Left lung (tissue), 10 donors: ENCODE results near the gene PRKG1. TPM values are rescaled to one million over a fixed set of nuclear protein-coding genes. Genes with fewer than 3 reads are reported as not detected.

Experiments
- ATAC-seq: fragments of 200-7000 bp; cut with Tn5 transposase; one replicate; pipeline ENCODE4 v1.9.1; 2020; ENCODE audit warnings: moderate library complexity
- DNase-seq, 4 donors: peaks; one replicate each; pipeline ENCODE4 v3.0.0-alpha.2; 2013 to 2020
- H3K27ac ChIP-seq, 2 donors: fragments of 200-600 bp; sonication (generic) in 1 of 2; one replicate each; pipeline versions ENCODE4 v1.5.0 to v1.8.0; 2020 to 2021
- H3K27me3 ChIP-seq, 2 donors: fragments of 200-600 bp; sonication (generic) in 1 of 2; one replicate each; pipeline versions ENCODE4 v1.5.0 to v1.8.0; 2020 to 2021
- H3K36me3 ChIP-seq, 2 donors: fragments of 200-600 bp; sonication (generic) in 1 of 2; one replicate each; pipeline versions ENCODE4 v1.5.0 to v1.8.0; 2020 to 2021
- H3K4me1 ChIP-seq, 2 donors: fragments of 200-600 bp; one replicate each; pipeline ENCODE4 v1.8.0; 2021
- H3K4me3 ChIP-seq, 2 donors: fragments of 200-600 bp; sonication (generic) in 1 of 2; one replicate each; pipeline versions ENCODE4 v1.5.0 to v1.8.0; 2020 to 2021; ENCODE audit warnings: mild to moderate bottlenecking in 1 of 2
- H3K9me3 ChIP-seq, 2 donors: fragments of 200-600 bp; sonication (generic) in 1 of 2; one replicate each; pipeline versions ENCODE4 v1.5.0 to v1.8.0; 2020 to 2021
- intact Hi-C, 2 donors: fragments of 100-400 bp; cut with DNase I; formaldehyde crosslinking; loops; one replicate each; pipeline versions ENCODE4 v1.11.2 to v1.14.2; 2022
- polyA plus RNA-seq, 6 donors: library from polyadenylated mRNA; unstranded; fragments of 120-200 nt; gene quantifications; one replicate each; pipeline ENCODE4 v1.2.1, GENCODE V29; 2013; ENCODE audit not compliant: insufficient read length in 6 of 6
- total RNA-seq, 2 donors: library from RNA; stranded (reverse); fragmentation: NEBNext Ultra II Directional; extraction: Animal tissue kit (Norgen Biotek cat#: 25700); gene quantifications; one replicate each; pipeline ENCODE4 v1.2.1, GENCODE V29; 2021
- TF ChIP-seq, protein P1 (sequence below), 2 donors: fragments of 200-600 bp; sonication (generic) in 1 of 2; IDR thresholded peaks; one replicate each; pipeline versions ENCODE4 v1.5.0 to v1.8.0; 2021; ENCODE audit warnings: antibody characterized with exemption in 2 of 2
- donor health status: DM: no; HTN: yes; CAD: no.
- donor health status: DM: no; HTN: no; CAD: no.

The PRKG1 gene
- total and polyA plus RNA-seq, 8 donors = 15.6 to 29.0 (median 17.8) TPM

DNA sequence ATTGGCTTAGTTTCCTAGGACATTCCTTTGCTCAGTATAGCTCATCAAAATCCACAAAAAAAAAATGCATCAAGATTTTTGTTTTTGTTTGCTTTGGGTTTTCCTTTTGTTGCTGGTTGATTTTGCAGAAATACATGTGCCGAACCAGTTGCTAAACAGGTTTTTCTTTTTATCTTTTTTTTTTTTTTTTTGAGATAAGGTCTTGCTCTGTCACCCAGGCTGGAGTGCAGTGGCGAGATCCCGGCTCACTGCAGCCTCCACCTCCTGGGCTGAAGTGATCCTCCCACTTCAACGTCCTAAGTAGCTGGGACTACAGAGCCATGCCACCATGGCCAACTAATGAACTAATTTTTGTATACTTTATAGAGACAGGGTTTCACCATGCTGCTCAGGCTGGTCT is 616.8 kb downstream of the PRKG1 start:
- Histone ChIP-seq H3K4me3 (no peak overlapping the region), H3K9me3 (no peaks in the 10 kb centered on the region), H3K27ac (no peak overlapping the region), H3K27me3 (no peaks in the 10 kb centered on the region), H3K36me3 (no peaks in the 10 kb centered on the region), H3K4me1 (peaks cover 0 to 14% of the 10 kb centered on the region in 2 donors)
- no peak for DNase-seq
- TF ChIP-seq, protein P1, sequence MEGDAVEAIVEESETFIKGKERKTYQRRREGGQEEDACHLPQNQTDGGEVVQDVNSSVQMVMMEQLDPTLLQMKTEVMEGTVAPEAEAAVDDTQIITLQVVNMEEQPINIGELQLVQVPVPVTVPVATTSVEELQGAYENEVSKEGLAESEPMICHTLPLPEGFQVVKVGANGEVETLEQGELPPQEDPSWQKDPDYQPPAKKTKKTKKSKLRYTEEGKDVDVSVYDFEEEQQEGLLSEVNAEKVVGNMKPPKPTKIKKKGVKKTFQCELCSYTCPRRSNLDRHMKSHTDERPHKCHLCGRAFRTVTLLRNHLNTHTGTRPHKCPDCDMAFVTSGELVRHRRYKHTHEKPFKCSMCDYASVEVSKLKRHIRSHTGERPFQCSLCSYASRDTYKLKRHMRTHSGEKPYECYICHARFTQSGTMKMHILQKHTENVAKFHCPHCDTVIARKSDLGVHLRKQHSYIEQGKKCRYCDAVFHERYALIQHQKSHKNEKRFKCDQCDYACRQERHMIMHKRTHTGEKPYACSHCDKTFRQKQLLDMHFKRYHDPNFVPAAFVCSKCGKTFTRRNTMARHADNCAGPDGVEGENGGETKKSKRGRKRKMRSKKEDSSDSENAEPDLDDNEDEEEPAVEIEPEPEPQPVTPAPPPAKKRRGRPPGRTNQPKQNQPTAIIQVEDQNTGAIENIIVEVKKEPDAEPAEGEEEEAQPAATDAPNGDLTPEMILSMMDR (IDR thresholded peaks at IDR 0.05) = no peak
- intact Hi-C loops = no loop called here
- peak; percentile 22 for ATAC-seq

DNA sequence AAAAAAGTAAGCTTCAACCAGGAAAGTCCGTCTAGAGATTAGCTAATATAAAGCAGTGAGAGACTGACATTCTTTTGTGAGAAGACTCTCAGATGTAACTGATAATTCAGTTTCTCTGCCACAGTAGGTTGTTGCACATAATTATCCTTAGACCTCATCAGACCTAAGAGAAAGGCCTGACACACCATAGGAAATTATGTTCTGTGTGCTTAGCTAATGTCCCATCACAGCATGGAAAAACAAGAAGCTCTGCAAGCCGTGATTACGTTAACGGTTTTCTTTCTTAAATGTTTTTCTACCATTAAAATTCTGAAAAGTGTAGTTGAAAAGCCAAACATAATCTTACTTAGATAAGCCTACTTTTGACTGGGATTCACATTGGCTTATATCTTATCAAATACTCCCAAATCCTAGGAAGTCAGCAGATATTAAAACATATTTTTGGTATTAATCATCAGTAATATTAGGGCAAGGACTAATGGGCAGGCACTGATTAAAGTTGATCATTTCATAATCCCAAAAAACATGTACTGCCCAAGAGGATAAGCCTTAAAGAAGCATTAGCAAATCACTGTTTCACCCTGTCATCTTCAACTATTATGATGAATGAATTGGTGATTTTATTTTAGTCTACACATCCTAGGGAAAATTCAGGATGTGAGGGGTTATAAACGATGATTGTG is 619.9 kb downstream of the PRKG1 start:
- intact Hi-C loops = no loop called here
- no peak for DNase-seq
- no peak for ATAC-seq
- H3K9me3 ChIP-seq = no peaks in the 10 kb centered on the region
- H3K27ac ChIP-seq = no peak overlapping the region
- TF ChIP-seq, protein P1 (IDR thresholded peaks at IDR 0.05) = no peak
- peaks cover 14 to 42% of the 10 kb centered on the region in 2 donors for H3K4me1 ChIP-seq
- no peaks in the 10 kb centered on the region for H3K27me3 ChIP-seq
- no peak overlapping the region for H3K4me3 ChIP-seq
- H3K36me3 ChIP-seq = no peaks in the 10 kb centered on the region

DNA sequence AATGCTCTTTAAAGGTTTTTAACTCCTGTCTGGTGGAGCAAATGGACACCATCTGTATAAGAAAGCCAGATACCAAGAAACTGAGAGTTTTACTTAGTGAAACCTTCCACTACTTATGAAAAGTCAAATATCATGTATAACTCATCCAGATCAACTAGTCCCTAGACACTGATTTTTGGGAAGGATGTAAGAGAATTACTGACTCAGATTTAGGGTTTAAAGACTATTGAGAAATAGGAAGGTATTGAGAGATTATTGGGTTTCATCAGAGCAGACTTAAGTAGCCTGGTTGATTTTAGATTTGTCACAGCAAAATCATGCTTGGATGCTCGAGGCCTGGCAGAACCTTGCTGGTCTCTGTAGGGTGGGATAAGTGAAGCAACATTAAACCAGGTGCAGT is 622.0 kb downstream of the PRKG1 start:
- Histone ChIP-seq H3K36me3 (no peaks in the 10 kb centered on the region), H3K4me1 (peaks cover 14 to 51% of the 10 kb centered on the region in 2 donors), H3K4me3 (no peak overlapping the region), H3K27ac (peak overlapping the region in 1 of 2 donors; percentile 19), H3K9me3 (no peaks in the 10 kb centered on the region), H3K27me3 (no peaks in the 10 kb centered on the region)
- DNase-seq (no peak), ATAC-seq (no peak)
- intact Hi-C loops = no loop called here
- TF ChIP-seq, protein P1 (IDR thresholded peaks at IDR 0.05) = no peak

DNA sequence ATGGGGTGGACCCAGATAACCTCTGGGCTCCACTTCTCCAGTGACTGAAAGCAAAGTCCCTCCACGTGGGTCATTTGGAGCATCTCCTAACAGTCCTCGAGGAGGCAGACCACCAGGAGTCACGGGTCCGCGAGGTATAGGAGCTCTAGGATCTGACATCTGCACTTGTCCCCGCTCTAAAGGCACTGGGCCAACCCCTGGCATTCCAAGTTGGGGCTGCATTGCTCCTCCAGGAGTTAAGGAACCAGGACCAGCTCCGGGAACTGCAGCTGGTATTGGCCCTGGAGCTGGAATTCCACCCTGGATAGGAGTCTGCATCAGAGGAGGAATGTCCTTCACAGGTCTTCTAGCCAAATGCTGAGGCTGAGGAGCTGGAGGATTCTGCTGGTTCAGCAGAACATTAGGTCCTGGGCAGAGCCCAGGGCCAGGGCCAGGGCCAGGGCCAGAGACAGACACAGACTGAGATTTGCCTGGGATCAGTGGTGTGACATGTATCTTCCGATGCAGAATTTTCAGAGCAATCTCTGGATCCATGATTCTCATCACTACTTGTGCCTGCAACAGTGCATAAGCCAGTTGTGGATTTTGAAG is 624.3 kb downstream of the PRKG1 start:
- Histone ChIP-seq H3K4me1 (peaks cover 14 to 51% of the 10 kb centered on the region in 2 donors), H3K9me3 (no peaks in the 10 kb centered on the region), H3K36me3 (no peaks in the 10 kb centered on the region), H3K4me3 (peak overlapping the region; percentile 69 to 75), H3K27me3 (no peaks in the 10 kb centered on the region), H3K27ac (peak overlapping the region in 1 of 2 donors; percentile 96)
- TF ChIP-seq, protein P1 (IDR thresholded peaks at IDR 0.05) = no peak
- ATAC-seq = no peak
- intact Hi-C loops = no loop called here
- DNase-seq = no peak

DNA sequence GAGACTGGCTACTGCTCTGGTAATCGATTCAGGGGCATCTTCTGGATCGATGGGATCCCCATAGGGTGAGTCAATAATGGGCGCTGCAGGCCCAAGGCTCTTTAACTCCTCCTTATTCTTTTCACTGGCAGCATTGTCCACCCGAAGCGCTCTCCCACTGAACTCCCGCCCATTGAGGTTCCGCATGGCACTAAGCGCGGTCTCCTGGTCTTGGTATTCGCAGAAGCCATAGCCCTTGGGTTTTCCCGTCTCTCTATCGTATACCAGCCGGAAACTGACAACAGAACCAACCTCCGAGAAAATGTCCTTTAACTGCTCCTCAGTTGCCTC is 624.8 kb downstream of the PRKG1 start:
- Histone ChIP-seq H3K4me1 (peaks cover 14 to 51% of the 10 kb centered on the region in 2 donors), H3K36me3 (no peaks in the 10 kb centered on the region), H3K27me3 (no peaks in the 10 kb centered on the region), H3K27ac (peak overlapping the region; percentile 93 to 96), H3K9me3 (no peaks in the 10 kb centered on the region), H3K4me3 (peak overlapping the region; percentile 69 to 75)
- intact Hi-C loops = no loop called here
- DNase-seq (no peak), ATAC-seq (peak; percentile 50)
- TF ChIP-seq, protein P1 (IDR thresholded peaks at IDR 0.05) = no peak
